Measurements from ENCODE around the gene HSD17B4.

DNA sequence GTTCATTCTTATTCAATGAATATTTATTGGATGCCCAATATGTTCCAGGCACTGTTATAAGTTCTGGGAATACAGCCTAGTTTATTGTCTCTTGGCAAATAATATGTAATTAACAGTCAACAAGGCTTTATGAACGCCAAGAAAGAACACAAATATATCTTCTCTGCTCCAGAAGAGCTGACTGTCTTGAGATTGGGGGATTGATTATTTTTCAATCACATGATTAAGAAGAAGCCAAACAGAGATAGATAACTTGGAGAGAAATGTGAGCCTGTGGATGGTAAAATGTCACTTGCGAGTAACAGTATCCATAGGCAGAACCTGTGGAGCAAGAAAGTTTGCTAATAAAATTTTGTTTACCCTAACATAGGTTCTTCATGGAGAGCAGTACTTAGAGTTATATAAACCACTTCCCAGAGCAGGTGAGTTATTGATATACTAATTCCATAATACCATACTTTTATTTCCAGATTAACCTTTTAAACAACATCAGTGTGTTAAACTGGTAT is 49.4 kb downstream of the HSD17B4 start:
- TF ChIP-seq EMX1 (CRISPR knock-in tag; IDR thresholded peaks at IDR 0.05): no peak
- TF ChIP-seq CTCF (IDR thresholded peaks at IDR 0.05): no peak
- no peak for TF ChIP-seq NFE2L1 (CRISPR knock-in tag; IDR thresholded peaks at IDR 0.05)
- TF ChIP-seq FOXJ3 (CRISPR knock-in tag; IDR thresholded peaks at IDR 0.05; ENCODE audit: borderline replicate concordance): no peak
- TF ChIP-seq FOXP4 (CRISPR knock-in tag; IDR thresholded peaks at IDR 0.05): no peak
- no peak for TF ChIP-seq GABPB1 (CRISPR knock-in tag; IDR thresholded peaks at IDR 0.05)
- TF ChIP-seq, protein P1, sequence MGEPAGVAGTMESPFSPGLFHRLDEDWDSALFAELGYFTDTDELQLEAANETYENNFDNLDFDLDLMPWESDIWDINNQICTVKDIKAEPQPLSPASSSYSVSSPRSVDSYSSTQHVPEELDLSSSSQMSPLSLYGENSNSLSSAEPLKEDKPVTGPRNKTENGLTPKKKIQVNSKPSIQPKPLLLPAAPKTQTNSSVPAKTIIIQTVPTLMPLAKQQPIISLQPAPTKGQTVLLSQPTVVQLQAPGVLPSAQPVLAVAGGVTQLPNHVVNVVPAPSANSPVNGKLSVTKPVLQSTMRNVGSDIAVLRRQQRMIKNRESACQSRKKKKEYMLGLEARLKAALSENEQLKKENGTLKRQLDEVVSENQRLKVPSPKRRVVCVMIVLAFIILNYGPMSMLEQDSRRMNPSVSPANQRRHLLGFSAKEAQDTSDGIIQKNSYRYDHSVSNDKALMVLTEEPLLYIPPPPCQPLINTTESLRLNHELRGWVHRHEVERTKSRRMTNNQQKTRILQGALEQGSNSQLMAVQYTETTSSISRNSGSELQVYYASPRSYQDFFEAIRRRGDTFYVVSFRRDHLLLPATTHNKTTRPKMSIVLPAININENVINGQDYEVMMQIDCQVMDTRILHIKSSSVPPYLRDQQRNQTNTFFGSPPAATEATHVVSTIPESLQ (CRISPR knock-in tag; IDR thresholded peaks at IDR 0.05): no peak
- TF ChIP-seq ZNF317 (CRISPR knock-in tag; IDR thresholded peaks at IDR 0.05; ENCODE audit: borderline replicate concordance, low read depth): no peak
- TF ChIP-seq NFYB (CRISPR knock-in tag; conservative IDR thresholded peaks at IDR 0.05; ENCODE audit: low read depth): no peak

Data from WTC11 (cell line).